NCI-H510A treated with DMSO at 0.1 percent for 48 hours (cell line): ENCODE results near the gene TGFB2.

Experiments used
- DNase-seq: peaks from one replicate; lab custom pipeline; 2025; lab: John Stamatoyannopoulos, UW

Gene TGFB2

GRCh38 chr1:218361298-218362065 lies 16.3 kb downstream of the TGFB2 start:
- peak; percentile 34 for DNase-seq

DNA sequence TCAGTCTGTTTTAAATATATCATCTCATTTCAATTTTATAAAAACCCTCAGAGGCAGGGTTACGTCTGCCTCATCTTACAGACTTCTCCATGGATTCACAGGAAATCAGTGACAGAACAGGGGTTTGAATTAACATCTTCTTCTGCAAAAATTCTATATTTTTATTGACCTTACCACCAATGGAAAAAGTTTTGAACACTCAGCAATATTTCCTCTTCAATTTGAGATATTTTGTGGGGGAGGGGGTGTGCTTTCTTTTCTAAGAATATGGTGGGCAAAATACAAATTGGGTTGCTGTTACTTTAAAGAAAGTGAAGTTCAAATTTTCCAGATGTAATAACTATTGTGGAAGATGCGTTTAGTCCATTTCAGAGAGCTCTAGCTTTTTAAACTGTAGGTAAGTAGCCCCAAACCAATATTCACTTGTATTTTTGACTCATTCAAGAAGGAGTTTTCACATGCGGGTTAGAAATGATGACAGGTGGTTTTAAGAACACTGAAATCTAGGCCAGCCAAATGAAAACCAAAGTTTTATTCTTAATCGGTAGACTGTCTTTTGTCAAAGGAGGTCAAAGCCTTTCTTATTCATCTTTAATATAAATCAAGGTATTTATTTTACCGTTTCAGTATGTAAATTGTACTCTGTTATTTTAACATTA lies 17.4 kb downstream of the TGFB2 start:
- DNase-seq: no peak

DNA sequence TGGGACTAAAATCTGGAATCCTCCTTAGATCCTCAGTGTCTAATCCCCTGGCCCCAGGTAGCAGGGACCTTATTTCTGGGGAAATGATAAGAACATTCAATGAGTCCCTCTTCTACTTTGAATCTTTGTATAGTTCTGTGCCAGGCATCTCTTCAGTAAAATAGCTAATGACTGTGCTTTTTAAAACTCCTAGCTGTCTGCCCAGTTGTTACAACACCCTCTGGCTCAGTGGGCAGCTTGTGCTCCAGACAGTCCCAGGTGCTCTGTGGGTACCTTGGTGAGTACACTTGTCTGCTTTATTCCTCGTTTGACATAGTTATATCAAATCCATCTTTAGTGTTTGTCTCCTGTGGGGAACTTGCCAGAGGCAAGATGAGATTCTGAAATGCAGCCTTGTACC lies 18.0 kb downstream of the TGFB2 start:
- no peak for DNase-seq

- peak; percentile 31 for DNase-seq
Observed at GRCh38 chr1:218364028-218364710, 19.0 kb downstream of the TGFB2 start.

- no peak for DNase-seq
Observed at GRCh38 chr1:218365226-218365999, 20.3 kb downstream of the TGFB2 start.

GRCh38 chr1:218366322-218367052 lies 21.4 kb downstream of the TGFB2 start:
- peak; percentile 94 for DNase-seq

GRCh38 chr1:218367118-218367517 lies 22.0 kb downstream of the TGFB2 start:
- no peak for DNase-seq

DNA sequence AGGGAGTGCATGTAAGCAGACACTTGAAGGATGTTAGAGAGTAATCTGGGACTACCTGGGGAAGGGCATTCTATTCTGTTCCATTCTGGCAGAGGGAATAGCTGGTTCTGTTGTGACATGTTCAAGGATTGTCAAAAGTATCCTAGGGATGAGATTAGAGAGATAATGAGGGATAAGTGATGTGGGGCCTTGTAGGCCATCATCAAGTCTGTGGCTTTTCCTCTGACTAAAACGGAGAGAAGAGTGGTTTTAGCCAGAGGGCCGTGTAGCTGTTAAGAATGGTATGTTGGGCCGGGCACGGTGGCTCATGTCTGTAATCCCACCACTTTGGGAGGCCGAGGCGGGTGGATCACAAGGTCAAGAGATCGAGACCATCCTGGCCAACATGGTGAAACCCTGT lies 23.6 kb downstream of the TGFB2 start:
- no peak for DNase-seq

- no peak for DNase-seq
Observed at GRCh38 chr1:218369688-218370511, 24.8 kb downstream of the TGFB2 start.

GRCh38 chr1:218371927-218372672 lies 27.0 kb downstream of the TGFB2 start:
- peak; percentile 71 for DNase-seq

GRCh38 chr1:218374401-218375353 lies 29.5 kb downstream of the TGFB2 start:
- DNase-seq: no peak

GRCh38 chr1:218376722-218377121 lies 31.6 kb downstream of the TGFB2 start:
- no peak for DNase-seq

DNA sequence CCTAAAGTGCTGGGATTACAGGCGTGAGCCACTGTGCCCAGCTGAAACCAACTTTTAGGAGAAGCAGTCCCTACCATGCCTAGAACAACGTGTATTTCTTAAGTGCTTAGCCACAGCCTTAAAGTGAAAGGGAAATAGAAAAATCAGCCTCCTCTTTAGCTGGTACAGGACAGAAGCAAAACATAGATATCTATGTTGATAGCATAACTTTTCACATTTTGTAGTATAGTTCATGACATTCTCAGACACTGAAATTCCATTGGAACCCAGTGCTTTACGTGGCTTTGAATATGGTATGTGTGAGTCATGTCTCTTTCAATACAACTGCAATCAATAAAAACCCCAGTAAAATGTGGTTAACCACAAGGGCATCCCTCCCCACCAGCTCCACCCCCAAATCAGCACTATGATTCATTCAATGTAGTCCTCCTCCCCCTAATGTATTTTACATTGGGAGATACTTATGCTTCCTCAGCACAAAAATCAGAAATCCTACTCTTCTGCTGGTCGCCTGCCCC lies 32.1 kb downstream of the TGFB2 start:
- DNase-seq: no peak

GRCh38 chr1:218380125-218380977 lies 35.2 kb downstream of the TGFB2 start:
- DNase-seq: no peak

- no peak for DNase-seq
Observed at GRCh38 chr1:218382261-218382660, 37.1 kb downstream of the TGFB2 start.

DNA sequence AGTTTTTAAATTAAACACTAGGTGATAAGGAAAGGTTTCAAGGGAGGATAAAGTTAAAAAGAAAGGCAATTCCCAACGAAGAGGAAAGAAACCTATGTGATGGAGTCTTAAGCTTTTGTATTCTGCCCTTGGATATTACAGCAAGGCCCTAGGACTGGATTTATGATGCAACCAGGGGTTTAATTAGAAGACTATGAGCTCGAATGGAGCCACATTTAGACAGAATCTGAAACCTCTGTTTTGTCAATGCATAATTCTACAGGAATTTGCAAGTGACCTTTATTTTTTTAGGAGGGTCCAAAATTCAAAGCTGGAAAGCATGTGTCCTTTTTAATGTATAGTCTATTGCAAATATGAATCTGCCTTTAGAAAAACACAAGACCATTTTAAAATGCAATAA lies 37.9 kb downstream of the TGFB2 start:
- no peak for DNase-seq

- no peak for DNase-seq
Observed at GRCh38 chr1:218383681-218384080, 38.5 kb downstream of the TGFB2 start.

DNA sequence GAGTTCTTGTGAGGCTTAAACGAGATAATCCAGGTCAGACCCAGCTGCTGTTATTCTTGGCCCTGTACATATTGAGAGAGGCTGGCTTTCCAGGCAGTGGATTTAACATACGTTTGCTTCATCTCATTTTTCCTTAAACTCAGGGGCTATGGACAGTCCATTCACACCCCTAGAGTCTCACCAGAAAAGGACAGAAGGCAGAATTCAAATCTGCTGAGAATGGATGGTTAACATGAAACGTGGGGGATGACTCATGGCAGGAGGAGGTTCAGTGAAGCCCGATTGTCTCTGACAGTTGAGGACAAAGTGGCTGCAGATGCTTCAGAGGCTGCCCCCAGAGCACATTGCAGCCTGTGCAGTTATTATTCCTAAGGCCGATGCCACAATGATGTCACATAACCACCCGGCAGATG lies 39.5 kb downstream of the TGFB2 start:
- DNase-seq: peak; percentile 84
